Neutrophil (primary cell): ENCODE data around the gene LRRC73.

Experiments
- H3K27ac ChIP-seq: fragments of 200-600 bp; sonication (generic); 2 replicates; pipeline ENCODE4 v1.5.1; 2016; ENCODE audit warnings: mild to moderate bottlenecking, moderate library complexity
- H3K27me3 ChIP-seq: fragments of 200-600 bp; sonication (generic); 2 replicates; pipeline ENCODE4 v1.6.0; 2016; ENCODE audit warnings: mild to moderate bottlenecking
- H3K36me3 ChIP-seq: fragments of 200-600 bp; sonication (generic); 2 replicates; pipeline ENCODE4 v1.5.1; 2017
- H3K4me1 ChIP-seq, 2 experiments: fragments of 200-600 bp in 1 of 2; sonication (generic) in 1 of 2; 1 replicate in 1 of 2; 2 replicates in 1 of 2; pipeline versions ENCODE4 v1.5.1 to v1.6.1; 2013 to 2016; ENCODE audit warnings: low read depth in 1 of 2, low read length in 1 of 2, mild to moderate bottlenecking in 1 of 2, moderate library complexity in 1 of 2; ENCODE audit not compliant: control insufficient read depth in 1 of 2, insufficient read depth in 1 of 2
- H3K4me3 ChIP-seq, 2 experiments: fragments of 200-600 bp in 1 of 2; sonication (generic) in 1 of 2; 1 replicate in 1 of 2; 2 replicates in 1 of 2; pipeline ENCODE4 v1.5.1; 2013 to 2016; ENCODE audit warnings: low read depth in 1 of 2, low read length in 1 of 2, mild to moderate bottlenecking in 1 of 2, moderate library complexity in 1 of 2
- H3K9me3 ChIP-seq: fragments of 200-600 bp; sonication (generic); 2 replicates; pipeline ENCODE4 v1.5.1; 2016
- CTCF ChIP-seq: fragments of 200-600 bp; sonication (generic); IDR thresholded peaks from 2 replicates; pipeline ENCODE4 v1.5.1; 2016; ENCODE audit warnings: antibody characterized with exemption

The LRRC73 gene

GRCh38 chr6:43494321-43494720, 15.8 kb downstream of the LRRC73 start:
- Histone ChIP-seq H3K4me1 (peaks cover 8 to 10% of the 10 kb centered on the region in 2 experiments), H3K27me3 (no peaks in the 10 kb centered on the region), H3K27ac (no peak overlapping the region), H3K4me3 (no peak overlapping the region), H3K9me3 (no peaks in the 10 kb centered on the region), H3K36me3 (peaks cover 41% of the 10 kb centered on the region)
- TF ChIP-seq CTCF: no peak

- H3K4me3 ChIP-seq: no peak overlapping the region
- no peak for TF ChIP-seq CTCF
- peaks cover 8 to 10% of the 10 kb centered on the region in 2 experiments for H3K4me1 ChIP-seq
- peaks cover 38% of the 10 kb centered on the region for H3K36me3 ChIP-seq
- no peak overlapping the region for H3K27ac ChIP-seq
- H3K9me3 ChIP-seq: no peaks in the 10 kb centered on the region
- no peaks in the 10 kb centered on the region for H3K27me3 ChIP-seq
Observed at GRCh38 chr6:43493833-43494232, 16.3 kb downstream of the LRRC73 start.

GRCh38 chr6:43493230-43493629, 16.9 kb downstream of the LRRC73 start:
- Histone ChIP-seq H3K27me3 (no peaks in the 10 kb centered on the region), H3K4me1 (peaks cover 8 to 10% of the 10 kb centered on the region in 2 experiments), H3K9me3 (no peaks in the 10 kb centered on the region), H3K27ac (no peak overlapping the region), H3K4me3 (no peak overlapping the region), H3K36me3 (peaks cover 32% of the 10 kb centered on the region)
- TF ChIP-seq CTCF: no peak

- Histone ChIP-seq H3K27ac (no peak overlapping the region), H3K36me3 (peaks cover 26% of the 10 kb centered on the region), H3K9me3 (no peaks in the 10 kb centered on the region), H3K27me3 (no peaks in the 10 kb centered on the region), H3K4me1 (peaks cover 8 to 10% of the 10 kb centered on the region in 2 experiments), H3K4me3 (no peak overlapping the region)
- no peak for TF ChIP-seq CTCF
Observed at GRCh38 chr6:43492673-43493072, 17.5 kb downstream of the LRRC73 start.

GRCh38 chr6:43491750-43492661, 18.1 kb downstream of the LRRC73 start:
- Histone ChIP-seq H3K27me3 (no peaks in the 10 kb centered on the region), H3K27ac (no peak overlapping the region), H3K9me3 (no peaks in the 10 kb centered on the region), H3K4me3 (no peak overlapping the region), H3K36me3 (peaks cover 24% of the 10 kb centered on the region), H3K4me1 (peaks cover 8 to 10% of the 10 kb centered on the region in 2 experiments)
- TF ChIP-seq CTCF: no peak
